GM23338 (cell line): Measurements from ENCODE around the gene NHS.

Experiments used
- EZH2 ChIP-seq: fragments of 200-600 bp; sonication (generic); IDR thresholded peaks from one replicate; pipeline ENCODE4 v1.8.0; 2017; ENCODE audit warnings: antibody characterized with exemption, mild to moderate bottlenecking, low read depth; ENCODE audit not compliant: unreplicated experiment
- EZH2phosphoT487 ChIP-seq: fragments of 200-600 bp; sonication (generic); IDR thresholded peaks from one replicate; pipeline ENCODE4 v1.8.1; 2018; ENCODE audit warnings: antibody characterized with exemption; ENCODE audit not compliant: unreplicated experiment
- JUNB ChIP-seq: IDR thresholded peaks from one replicate; pipeline ENCODE4 v1.6.1; 2016; ENCODE audit warnings: antibody characterized with exemption; ENCODE audit not compliant: unreplicated experiment
- NANOG ChIP-seq: IDR thresholded peaks from 2 replicates; pipeline ENCODE4 v1.6.1; 2016; ENCODE audit warnings: antibody characterized with exemption, borderline replicate concordance
- TF ChIP-seq, protein P1 (sequence below), 2 experiments: fragments of 200-600 bp in 1 of 2; sonication (generic) in 1 of 2; conservative IDR thresholded peaks; 2 replicates each; pipeline versions ENCODE4 v1.5.1 to v1.6.1; 2016 to 2017; ENCODE audit warnings: antibody characterized with exemption in 2 of 2, low read depth in 2 of 2, mild to moderate bottlenecking in 2 of 2, moderate library complexity in 1 of 2
- TF ChIP-seq, protein P2 (sequence below): IDR thresholded peaks from 2 replicates; pipeline ENCODE4 v1.6.1; 2016; ENCODE audit warnings: antibody characterized with exemption

DNA sequence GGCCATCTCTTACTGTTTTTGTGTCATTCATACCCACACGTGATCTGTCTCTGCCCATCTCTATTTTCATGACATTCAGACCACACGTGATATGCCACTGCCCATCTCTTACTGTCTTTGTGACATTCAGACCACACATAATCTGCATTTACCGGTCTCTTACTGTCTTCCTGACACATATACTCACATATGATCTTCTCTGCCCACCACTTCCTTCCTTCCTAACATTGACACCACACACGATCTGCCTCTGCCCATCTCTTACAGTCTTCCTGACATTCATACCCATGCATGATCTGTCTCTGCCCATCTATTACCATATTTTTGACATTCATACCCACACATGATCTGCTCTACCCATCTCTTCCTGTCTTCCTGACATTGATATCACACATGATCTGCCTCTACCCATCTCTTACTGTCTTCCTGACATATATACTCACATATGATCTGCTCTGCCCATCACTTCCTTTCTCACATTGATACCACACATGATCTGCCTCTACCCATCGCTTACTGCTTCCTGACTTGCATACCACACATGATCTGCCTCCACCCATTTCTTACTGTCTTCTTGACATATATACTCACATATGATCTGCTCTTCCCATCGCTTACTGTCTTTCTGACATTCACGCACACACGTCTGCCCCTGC, 398.3 kb downstream of the NHS start:
- TF ChIP-seq, protein P1, sequence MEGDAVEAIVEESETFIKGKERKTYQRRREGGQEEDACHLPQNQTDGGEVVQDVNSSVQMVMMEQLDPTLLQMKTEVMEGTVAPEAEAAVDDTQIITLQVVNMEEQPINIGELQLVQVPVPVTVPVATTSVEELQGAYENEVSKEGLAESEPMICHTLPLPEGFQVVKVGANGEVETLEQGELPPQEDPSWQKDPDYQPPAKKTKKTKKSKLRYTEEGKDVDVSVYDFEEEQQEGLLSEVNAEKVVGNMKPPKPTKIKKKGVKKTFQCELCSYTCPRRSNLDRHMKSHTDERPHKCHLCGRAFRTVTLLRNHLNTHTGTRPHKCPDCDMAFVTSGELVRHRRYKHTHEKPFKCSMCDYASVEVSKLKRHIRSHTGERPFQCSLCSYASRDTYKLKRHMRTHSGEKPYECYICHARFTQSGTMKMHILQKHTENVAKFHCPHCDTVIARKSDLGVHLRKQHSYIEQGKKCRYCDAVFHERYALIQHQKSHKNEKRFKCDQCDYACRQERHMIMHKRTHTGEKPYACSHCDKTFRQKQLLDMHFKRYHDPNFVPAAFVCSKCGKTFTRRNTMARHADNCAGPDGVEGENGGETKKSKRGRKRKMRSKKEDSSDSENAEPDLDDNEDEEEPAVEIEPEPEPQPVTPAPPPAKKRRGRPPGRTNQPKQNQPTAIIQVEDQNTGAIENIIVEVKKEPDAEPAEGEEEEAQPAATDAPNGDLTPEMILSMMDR (conservative IDR thresholded peaks at IDR 0.05; ENCODE audit: low read depth in 2 of 2): no peak
- TF ChIP-seq NANOG (no peak), EZH2phosphoT487 (no peak), JUNB (no peak), EZH2 (no peak)
- TF ChIP-seq, protein P2, sequence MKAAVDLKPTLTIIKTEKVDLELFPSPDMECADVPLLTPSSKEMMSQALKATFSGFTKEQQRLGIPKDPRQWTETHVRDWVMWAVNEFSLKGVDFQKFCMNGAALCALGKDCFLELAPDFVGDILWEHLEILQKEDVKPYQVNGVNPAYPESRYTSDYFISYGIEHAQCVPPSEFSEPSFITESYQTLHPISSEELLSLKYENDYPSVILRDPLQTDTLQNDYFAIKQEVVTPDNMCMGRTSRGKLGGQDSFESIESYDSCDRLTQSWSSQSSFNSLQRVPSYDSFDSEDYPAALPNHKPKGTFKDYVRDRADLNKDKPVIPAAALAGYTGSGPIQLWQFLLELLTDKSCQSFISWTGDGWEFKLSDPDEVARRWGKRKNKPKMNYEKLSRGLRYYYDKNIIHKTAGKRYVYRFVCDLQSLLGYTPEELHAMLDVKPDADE: no peak
